ENCODE data around the gene MAGEA11.
"Not testable (repeated sequence)": the region's sequence is repeated elsewhere in the genome, so short reads cannot be mapped to it uniquely, and the experiment has no call there.

GRCh38 chrX:149758715-149759078, 46.8 kb downstream of the MAGEA11 start:
- not testable (repeated sequence) for TF ChIP-seq SPI1, POLR2A (IDR thresholded peaks at IDR 0.05; ENCODE audit: low read depth, low read length)
